A673 (cell line): ENCODE measurements around the gene AFG3L2. TPM values are rescaled to one million over a fixed set of nuclear protein-coding genes. Genes with fewer than 3 reads are reported as not detected.

Source experiments
- BruUV-seq: library from RNA; stranded (reverse); fragments of 400-500 nt; replicated peaks from 2 replicates; lab custom pipeline; 2021; lab: Mats Ljungman, UMichigan
- CTCF ChIA-PET: fragments of 300-600 bp; sonication (Branson Sonifier 250); formaldehyde crosslinking; loops from one replicate; lab custom pipeline; 2022; ENCODE audit warnings: antibody characterized with exemption; lab: Charles Lee
- POLR2A ChIA-PET: fragments of 300-600 bp; sonication (Branson Sonifier 250); formaldehyde crosslinking; loops from one replicate; lab custom pipeline; 2022; ENCODE audit warnings: antibody characterized with exemption; ENCODE audit not compliant: low non-redundant PET; lab: Charles Lee
- DNase-seq: peaks from one replicate; pipeline ENCODE4 v3.0.0-alpha.2; 2015; ENCODE audit warnings: low spot score
- H3K27ac ChIP-seq: fragments of 200-600 bp; sonication (generic); 2 replicates; pipeline ENCODE4 v1.5.1; 2016; ENCODE audit warnings: mixed run types, low read depth, mild to moderate bottlenecking, mixed read lengths, antibody characterized with exemption, low read length; ENCODE audit not compliant: poor library complexity, severe bottlenecking
- H3K27me3 ChIP-seq: fragments of 200-600 bp; sonication (generic); replicated peaks from 2 replicates; pipeline ENCODE4 v1.6.1; 2017; ENCODE audit warnings: mixed run types, low read depth, mild to moderate bottlenecking, mixed read lengths, antibody characterized with exemption, low read length; ENCODE audit not compliant: insufficient read depth, poor library complexity
- H3K36me3 ChIP-seq: fragments of 200-600 bp; sonication (generic); 2 replicates; pipeline ENCODE4 v1.6.1; 2016; ENCODE audit warnings: mixed run types, mild to moderate bottlenecking, mixed read lengths, antibody characterized with exemption, low read length; ENCODE audit not compliant: insufficient read depth, poor library complexity, severe bottlenecking
- H3K4me1 ChIP-seq: fragments of 200-600 bp; sonication (generic); 2 replicates; pipeline ENCODE4 v1.6.1; 2017; ENCODE audit warnings: mixed run types, mild to moderate bottlenecking, mixed read lengths, antibody characterized with exemption, low read length; ENCODE audit not compliant: insufficient read depth, poor library complexity, severe bottlenecking
- H3K4me3 ChIP-seq: fragments of 200-600 bp; sonication (generic); 2 replicates; pipeline ENCODE4 v1.5.1; 2016; ENCODE audit warnings: low read depth, mixed run types, mild to moderate bottlenecking, mixed read lengths, low read length; ENCODE audit not compliant: poor library complexity, severe bottlenecking
- H3K9me3 ChIP-seq: fragments of 200-600 bp; sonication (generic); 2 replicates; pipeline ENCODE4 v1.6.1; 2016; ENCODE audit warnings: mixed run types, low read depth, mild to moderate bottlenecking, mixed read lengths, antibody characterized with exemption, low read length; ENCODE audit not compliant: poor library complexity, severe bottlenecking
- CTCF ChIP-seq: fragments of 300-800, 200-600 bp; sonication (generic); conservative IDR thresholded peaks from 2 replicates; pipeline ENCODE4 v1.5.1; 2017; ENCODE audit warnings: low read depth, mild to moderate bottlenecking, antibody characterized with exemption, low read length, moderate library complexity, mixed read lengths
- EZH2 ChIP-seq: fragments of 200-600 bp; sonication (generic); IDR thresholded peaks from 2 replicates; pipeline ENCODE4 v1.6.1; 2017; ENCODE audit warnings: borderline replicate concordance, low read depth, mild to moderate bottlenecking, mixed read lengths, antibody characterized with exemption, low read length; ENCODE audit not compliant: poor library complexity, severe bottlenecking
- intact Hi-C: fragments of 100-400 bp; cut with micrococcal nuclease; formaldehyde crosslinking; loops from one replicate; pipeline ENCODE4 v1.10.0; 2022; ENCODE audit not compliant: unreplicated experiment
- total RNA-seq: library from RNA; stranded (reverse); gene quantifications from 2 replicates; pipeline ENCODE4 v1.2.3, GENCODE V29; 2021

Gene AFG3L2
- total RNA-seq, 1 experiment from 2014 or later, result 72.7 TPM

- Histone ChIP-seq H3K4me3 (no peak overlapping the region), H3K36me3 (no peaks in the 10 kb centered on the region), H3K27ac (no peak overlapping the region), H3K4me1 (no peaks in the 10 kb centered on the region), H3K9me3 (no peaks in the 10 kb centered on the region), H3K27me3 (no peaks in the 10 kb centered on the region)
- TF ChIP-seq EZH2, result no peak
- TF ChIP-seq CTCF, result no peak
- no TSS peak for BruUV-seq
- intact Hi-C loops, result loop anchor here (5.0 kb wide), 1 partner anchor 372 kb away; no protein-coding TSS in a partner anchor
- ChIA-PET POLR2A (no interaction called here), CTCF (interaction anchor here (0.6 kb wide), 1 partner anchor 8 kb away, joined by 4 read pairs; no protein-coding TSS in a partner anchor)
- no peak for DNase-seq
Measured at GRCh38 chr18:12279781-12280531, 97.1 kb downstream of the AFG3L2 start.

Other genes starting within 250 kb of the AFG3L2 start
- not detected in 2 replicates for gene CIDEA, start 122.9 kb downstream of the AFG3L2 start, total RNA-seq
- gene TUBB6, start 69.0 kb downstream of the AFG3L2 start, total RNA-seq, result 182 and 197 TPM in 2 replicates
- 11.3 and 12.9 TPM in 2 replicates for gene PRELID3A, start 30.7 kb upstream of the AFG3L2 start, total RNA-seq